Renal cortical epithelial cell (primary cell): ENCODE measurements around the gene PLAC1. TPM values are rescaled to one million over a fixed set of nuclear protein-coding genes. Genes with fewer than 3 reads are reported as not detected.

Source experiments
- DNase-seq: peaks from one replicate; pipeline ENCODE4 v3.0.0-alpha.2; 2011; ENCODE audit warnings: low read depth
- total RNA-seq: library from RNA; depleted of rRNA; stranded (reverse); fragments of >200 nt; gene quantifications from 2 replicates; pipeline ENCODE4 v1.2.3, GENCODE V29; 2014

PLAC1 gene, protein sequence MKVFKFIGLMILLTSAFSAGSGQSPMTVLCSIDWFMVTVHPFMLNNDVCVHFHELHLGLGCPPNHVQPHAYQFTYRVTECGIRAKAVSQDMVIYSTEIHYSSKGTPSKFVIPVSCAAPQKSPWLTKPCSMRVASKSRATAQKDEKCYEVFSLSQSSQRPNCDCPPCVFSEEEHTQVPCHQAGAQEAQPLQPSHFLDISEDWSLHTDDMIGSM
- not detected in 2 replicates for total RNA-seq

- peak; percentile 49 for DNase-seq
These were observed at the start of gene PLAC1 for GRCh38 chrX:134658002-134658759. Gene PLAC1, minus strand, starts transcription at chrX:134658471. Its CDS starts 91,789 bp downstream, at chrX:134566682.

DNA sequence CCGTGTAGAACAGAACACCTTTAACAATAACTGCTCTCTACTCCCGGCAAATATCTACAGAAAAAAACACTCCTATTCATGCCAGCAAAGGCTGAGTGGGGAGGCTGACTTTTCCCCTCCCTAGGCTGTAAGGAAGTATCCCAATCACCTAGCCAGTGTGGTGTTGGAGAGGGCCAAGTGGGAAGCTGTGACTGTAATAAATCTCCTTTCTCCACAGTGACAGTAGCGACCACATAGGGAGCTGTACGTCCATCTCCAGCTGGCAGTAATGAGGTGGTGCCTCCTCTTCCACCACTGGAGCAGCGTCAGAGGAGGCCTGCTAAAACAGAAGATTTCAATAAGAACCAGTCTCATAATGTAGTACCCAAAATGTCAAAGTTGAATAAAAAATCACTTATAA lies 47.9 kb upstream of the PLAC1 start:
- DNase-seq, result no peak

DNA sequence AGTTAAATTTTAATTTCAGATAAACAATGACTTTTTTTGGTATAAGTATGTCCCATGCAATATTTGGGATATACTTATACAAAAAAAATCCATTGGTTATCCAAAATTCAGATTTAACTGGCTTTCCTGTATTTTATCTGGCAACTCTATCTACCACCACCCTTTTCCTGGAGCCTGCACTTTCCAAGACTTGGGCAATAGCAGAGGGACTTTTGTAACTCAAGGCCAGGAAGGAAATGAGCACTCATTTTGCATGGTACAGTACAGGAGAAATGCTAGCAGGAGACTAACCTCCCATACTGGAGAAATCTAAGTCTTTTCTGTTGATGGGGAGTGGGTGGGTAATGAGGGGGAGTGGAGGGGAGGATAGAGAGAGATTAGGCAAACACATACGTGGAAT lies 37.7 kb upstream of the PLAC1 start:
- DNase-seq, result no peak

DNA sequence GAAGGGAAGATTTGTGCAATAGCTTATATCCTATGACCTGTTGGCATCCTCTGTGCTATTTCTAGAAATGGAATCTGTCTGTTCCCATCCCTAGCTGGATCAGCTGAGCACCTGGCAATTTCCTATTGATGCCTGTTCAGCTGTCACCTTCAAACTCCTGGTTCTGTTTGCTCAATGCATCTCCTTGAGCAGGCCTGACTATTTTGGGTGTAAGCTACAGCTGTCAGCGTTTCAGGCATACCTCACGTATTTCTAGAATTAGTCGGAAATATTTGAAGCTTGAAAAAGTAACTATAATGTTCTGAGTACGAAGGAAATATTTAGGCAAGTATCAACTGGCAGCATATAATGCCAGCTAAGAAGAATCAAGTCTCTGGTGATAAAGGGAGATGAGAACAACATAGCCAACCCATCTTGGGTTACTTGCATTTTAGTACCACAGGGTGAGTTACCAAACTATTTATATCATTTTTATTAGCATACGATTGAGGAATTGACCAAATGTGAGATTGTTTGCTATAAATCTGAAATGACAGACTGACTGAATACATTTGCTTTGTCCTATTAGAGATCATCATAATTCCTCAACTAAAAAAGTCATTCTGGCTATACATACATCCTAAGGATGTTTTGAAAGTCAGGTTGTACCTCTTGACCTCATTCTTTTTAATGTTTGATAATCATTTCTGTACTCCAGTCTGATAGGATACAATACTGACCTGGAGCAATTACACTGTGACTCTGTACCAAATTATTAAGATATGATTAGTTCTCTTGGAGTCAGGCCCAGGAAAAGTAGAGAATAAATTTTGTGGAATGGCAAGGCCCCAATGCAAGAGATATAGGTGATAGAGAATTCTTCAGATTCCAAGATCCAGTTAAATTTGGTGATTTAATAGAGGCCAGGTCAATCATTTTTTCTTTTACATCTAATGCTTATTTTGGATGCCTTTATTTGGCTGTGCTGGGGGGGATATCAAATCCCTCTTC lies 36.4 kb upstream of the PLAC1 start:
- no peak for DNase-seq

DNA sequence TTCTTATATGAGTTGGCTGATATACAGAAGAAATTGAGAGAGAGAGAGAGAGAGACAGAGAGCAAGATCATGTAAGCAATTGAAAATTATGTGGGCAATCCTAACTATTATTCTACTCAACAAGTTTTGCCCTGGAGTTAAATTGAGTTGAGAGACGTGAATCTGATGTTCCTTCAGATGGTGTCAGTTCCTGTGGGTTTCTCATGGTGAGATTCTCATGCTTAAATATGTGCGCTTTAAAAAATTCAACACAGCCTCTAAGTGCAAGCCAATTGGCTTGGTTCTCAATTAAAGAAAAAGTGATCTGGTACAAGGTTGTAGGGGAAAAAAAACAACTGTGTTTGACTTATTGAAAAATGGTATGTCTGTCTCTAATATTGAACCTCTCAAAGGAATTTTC lies 35.4 kb upstream of the PLAC1 start:
- DNase-seq, result no peak

GRCh38 chrX:134692990-134693389 lies 34.7 kb upstream of the PLAC1 start:
- peak; percentile 25 for DNase-seq

GRCh38 chrX:134692233-134692632 lies 34.0 kb upstream of the PLAC1 start:
- DNase-seq, result no peak

DNA sequence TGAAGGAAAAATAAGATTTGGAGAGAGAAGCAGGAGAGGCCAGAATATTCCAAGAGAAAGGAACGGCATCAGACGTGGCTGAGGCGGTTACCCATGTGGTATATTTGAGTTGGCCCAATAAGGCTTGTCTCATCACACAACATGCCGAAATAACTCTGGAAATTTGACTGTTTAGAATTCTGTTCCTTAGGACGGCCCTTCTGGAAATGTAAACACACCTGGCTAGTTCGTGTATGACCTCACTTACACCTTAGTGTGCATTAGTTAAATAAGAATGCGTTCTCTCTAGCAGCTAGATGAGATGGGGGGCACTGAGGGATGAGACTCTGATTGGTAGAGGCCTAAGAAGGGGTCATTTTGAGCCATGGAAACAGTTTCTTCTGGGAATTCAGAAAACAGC lies 33.2 kb upstream of the PLAC1 start:
- no peak for DNase-seq

DNA sequence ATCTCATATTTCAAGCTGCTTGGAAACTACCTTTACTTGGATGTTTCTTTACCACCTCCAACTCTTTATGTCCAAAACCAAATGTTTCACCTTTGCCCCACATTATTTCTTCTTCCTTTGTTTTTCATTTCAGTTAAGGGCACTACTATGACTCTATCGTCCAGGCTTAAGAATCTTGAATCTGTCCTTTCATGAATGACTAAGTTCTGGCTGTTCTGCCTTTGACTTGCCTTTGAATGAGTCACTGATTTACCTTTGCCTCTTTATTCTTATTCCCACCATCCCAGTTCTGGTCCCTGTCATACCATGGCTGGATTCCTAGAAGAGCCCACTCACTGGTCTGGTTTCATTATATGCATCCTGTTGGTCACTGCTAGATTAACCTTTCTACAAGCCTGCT lies 30.6 kb upstream of the PLAC1 start:
- peak; percentile 74 for DNase-seq

DNA sequence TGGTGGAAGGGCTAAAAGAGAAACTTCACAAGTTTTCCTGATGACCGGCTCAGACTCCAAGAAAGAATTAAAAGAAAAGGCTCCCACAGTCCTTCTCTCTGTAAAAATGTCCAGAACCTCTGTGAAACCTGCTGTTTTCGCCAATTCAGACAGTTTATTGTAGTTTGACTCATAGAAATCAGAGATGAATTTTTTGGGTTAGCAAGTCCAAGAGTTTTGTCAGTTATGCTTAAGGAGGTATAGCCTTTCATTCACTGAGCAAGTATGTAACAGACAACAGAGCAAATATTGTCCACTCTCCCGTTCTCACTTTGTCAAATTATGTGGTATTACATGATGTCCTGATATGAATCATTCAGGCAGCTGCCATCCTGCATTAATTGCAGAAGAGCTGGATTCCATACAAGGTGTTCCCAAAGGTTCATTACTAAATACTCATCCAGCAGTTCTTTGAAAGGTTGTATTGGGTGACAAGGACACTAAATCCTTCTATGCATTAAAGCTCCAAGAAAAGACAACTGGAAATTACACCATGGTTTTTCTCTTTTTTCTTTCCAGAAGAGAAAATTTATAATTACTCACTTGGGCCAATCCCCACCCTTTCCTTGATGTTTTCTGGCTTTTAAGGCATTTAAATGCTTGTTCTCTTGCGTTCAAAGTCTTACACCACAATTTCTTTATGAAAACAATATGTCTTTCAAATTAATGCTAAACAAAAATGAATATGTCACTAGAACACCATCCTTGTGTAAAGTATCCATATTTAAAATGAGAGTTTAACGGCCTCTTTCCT lies 30.0 kb upstream of the PLAC1 start:
- DNase-seq, result no peak

GRCh38 chrX:134685668-134686067 lies 27.4 kb upstream of the PLAC1 start:
- no peak for DNase-seq

GRCh38 chrX:134684956-134685355 lies 26.7 kb upstream of the PLAC1 start:
- no peak for DNase-seq

DNA sequence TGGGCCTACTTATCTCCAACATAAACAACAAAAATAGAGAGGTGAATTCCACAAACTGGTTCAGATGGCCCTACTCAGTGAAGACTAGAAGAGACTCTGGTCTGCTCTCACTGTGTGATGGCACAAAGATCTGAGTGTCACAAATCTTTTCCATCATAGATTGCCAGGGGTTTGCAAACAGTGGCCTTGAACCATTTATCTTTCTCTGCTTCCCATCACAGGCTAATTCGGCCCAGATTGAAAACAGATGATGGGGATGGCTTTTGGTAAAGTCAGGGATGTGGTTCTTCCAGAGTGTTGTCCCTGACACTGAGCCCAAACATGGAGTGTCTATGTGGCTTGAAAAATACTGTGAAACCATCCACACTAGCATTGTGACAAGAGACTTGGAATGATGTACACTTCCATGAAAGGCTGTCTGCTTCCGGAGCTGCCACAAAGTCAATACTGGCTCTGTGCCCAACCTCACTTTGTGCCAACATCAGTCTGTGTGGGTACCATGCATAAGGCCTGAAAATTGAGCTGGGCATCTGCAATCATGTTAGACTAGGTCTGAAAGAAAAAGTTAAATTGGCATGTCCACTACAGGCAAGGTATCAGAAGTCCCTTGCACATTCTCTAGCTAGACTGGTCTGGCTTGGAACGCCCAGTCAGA lies 25.2 kb upstream of the PLAC1 start:
- no peak for DNase-seq

DNA sequence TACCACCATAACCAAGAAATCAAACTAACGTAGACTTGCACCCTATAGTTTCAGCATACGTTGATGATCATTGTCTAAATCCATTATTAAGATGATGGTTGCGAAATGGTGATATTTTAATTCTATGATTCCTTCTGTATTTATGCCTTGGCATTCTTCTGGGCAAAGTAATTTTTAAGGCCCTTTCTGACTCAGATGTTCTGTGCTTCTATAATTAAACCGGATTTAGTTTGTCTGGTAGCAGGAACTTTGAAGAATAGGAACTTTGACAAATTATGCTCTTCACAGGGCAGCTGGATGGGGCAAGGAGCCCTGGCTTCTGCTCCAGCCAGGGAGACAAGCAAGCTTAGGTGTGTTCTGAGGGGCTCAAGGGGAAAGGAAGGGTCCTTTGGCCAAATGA lies 23.8 kb upstream of the PLAC1 start:
- no peak for DNase-seq

GRCh38 chrX:134679644-134680043 lies 21.4 kb upstream of the PLAC1 start:
- DNase-seq, result no peak

DNA sequence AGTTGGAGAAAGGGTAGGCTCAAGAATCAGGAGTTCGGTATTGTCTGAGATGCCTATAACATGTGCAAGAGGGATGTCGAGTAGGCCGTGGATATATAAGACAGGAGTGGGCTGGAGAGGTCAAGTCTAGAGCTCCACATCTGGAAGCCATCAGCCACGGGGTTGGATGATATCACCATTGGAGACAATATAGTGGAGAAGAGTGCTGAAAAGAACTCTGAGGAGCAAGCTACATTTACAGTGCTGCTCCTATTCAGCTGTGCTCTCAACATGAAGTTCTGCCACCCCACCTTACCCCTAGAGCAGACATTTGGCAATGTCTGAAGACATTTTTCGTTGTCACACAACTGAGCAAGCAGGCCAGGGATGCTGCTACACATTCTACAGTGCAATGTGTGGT lies 20.9 kb upstream of the PLAC1 start:
- no peak for DNase-seq

GRCh38 chrX:134677332-134677731 lies 19.1 kb upstream of the PLAC1 start:
- no peak for DNase-seq

DNA sequence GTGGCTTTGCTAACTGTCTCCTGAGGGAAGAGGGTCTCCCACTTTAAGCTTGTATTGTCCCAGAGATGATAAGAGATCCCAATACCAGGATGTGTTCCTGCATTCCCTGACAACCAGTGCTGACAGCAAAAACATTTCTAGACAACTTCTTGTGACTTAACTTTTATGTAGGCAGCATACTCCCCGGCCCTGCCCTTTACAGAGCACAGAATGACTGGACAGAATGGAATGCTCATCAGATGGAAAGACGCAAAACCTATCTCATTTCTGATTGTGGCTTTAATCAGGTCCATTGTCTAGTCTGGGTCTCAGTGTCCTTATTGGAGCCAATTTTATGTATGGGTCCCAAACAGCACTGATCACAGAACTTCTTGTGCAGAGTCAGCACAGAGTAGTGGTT lies 18.2 kb upstream of the PLAC1 start:
- peak; percentile 55 for DNase-seq

GRCh38 chrX:134673123-134673522 lies 14.9 kb upstream of the PLAC1 start:
- no peak for DNase-seq

GRCh38 chrX:134672101-134672500 lies 13.8 kb upstream of the PLAC1 start:
- DNase-seq, result no peak

- no peak for DNase-seq
These were observed 13.0 kb upstream of the PLAC1 start for GRCh38 chrX:134671294-134671693.
